Muscle layer of duodenum (tissue), 2 donors: Measurements from ENCODE around the gene ADCY1.

ENCODE experiments used
- H3K27ac ChIP-seq: one replicate; pipeline ENCODE4 v1.7.0; 2013; ENCODE audit warnings: mild to moderate bottlenecking, low read length
- H3K27me3 ChIP-seq: one replicate; pipeline ENCODE4 v1.7.0; 2013; ENCODE audit warnings: low read depth, mild to moderate bottlenecking, control low read depth, low read length
- H3K36me3 ChIP-seq, 2 donors: one replicate each; pipeline ENCODE4 v1.7.0; 2013; ENCODE audit warnings: low read length in 2 of 2, control low read depth in 1 of 2, mild to moderate bottlenecking in 1 of 2; ENCODE audit not compliant: insufficient read depth in 2 of 2, control insufficient read depth in 1 of 2
- H3K4me1 ChIP-seq, 2 donors: one replicate each; pipeline ENCODE4 v1.7.0; 2013; ENCODE audit warnings: low read length in 2 of 2, mild to moderate bottlenecking in 2 of 2, control low read depth in 1 of 2, moderate library complexity in 1 of 2; ENCODE audit not compliant: insufficient read depth in 2 of 2, control insufficient read depth in 1 of 2
- H3K4me3 ChIP-seq, 2 donors: one replicate each; pipeline ENCODE4 v1.7.0; 2013; ENCODE audit warnings: low read length in 2 of 2, low read depth in 1 of 2, mild to moderate bottlenecking in 1 of 2
- H3K9me3 ChIP-seq, 2 donors: one replicate each; pipeline ENCODE4 v1.7.0; 2013; ENCODE audit warnings: low read length in 2 of 2, control low read depth in 1 of 2, mild to moderate bottlenecking in 1 of 2; ENCODE audit not compliant: control insufficient read depth in 1 of 2
- donor health status: healthy.

Gene ADCY1

DNA sequence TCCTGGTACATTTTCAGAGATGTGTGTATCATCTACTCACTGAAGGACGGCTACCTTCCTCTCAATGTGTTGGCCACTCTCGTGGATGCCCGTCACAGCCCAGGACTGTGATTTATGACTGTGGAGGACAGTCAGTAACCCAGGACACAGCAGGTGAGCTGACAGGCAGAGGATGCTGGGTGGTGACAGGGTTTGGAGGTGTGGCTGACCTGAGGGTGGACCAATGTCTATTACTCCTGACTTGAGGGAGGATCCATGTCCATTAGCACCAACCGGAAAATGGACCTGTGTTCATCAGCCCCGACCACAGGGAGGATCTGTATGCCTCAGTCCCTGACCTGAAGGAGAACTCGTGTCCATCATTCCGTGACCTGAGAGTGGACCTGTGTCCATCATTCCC, 96.1 kb downstream of the ADCY1 start:
- Histone ChIP-seq H3K4me1 (no peaks in the 10 kb centered on the region), H3K27me3 (no peaks in the 10 kb centered on the region), H3K27ac (no peak overlapping the region), H3K4me3 (no peak overlapping the region), H3K36me3 (no peaks in the 10 kb centered on the region), H3K9me3 (no peaks in the 10 kb centered on the region)

DNA sequence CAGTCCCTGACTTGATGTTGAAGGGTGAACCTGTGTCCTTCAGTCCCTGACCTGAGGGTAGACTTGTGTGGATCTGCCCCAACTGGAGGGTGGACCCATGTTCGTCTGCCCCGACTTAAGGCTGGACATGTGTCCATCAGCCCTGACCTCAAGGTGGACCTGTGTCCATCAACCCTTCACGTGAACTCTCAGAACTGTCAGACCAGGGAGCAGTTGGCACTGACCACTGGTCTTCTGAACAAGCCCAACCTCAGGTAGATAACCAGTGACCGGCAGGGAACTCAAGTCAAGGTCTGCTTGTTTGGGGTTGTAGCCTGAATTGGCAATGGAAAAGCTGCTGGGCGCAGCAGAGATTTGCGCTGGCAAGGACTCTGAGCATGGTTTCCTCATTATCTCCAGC, 96.5 kb downstream of the ADCY1 start:
- no peaks in the 10 kb centered on the region for H3K4me1 ChIP-seq
- no peaks in the 10 kb centered on the region for H3K36me3 ChIP-seq
- H3K4me3 ChIP-seq = no peak overlapping the region

DNA sequence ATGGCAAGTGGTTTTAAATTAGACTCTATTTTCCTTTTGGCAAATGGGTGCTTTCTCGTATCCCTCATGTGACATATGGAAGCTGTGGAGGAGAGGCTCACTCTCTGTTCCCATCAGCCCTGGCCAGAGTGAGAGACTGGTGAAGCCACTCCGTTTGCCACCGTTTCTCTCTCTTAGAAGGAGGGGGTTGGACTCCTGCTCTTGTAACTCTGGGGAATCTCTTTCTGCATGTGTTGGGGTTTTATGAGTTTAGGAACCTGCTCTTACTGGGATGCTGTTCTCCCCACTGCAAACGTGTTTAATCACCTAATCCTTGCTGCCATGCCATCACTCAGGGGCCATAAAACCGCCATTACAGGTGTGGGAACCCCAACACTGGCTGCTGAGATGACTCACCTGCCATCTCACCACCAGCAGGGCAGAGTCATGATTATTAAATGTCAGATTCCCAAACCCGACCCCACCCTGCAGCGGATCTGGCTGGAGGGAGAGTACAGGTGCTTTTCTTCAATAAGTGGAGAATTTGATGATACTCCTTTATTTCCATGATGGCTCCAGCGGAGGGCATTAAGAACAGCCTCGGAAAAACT, 103.2 kb downstream of the ADCY1 start:
- Histone ChIP-seq H3K36me3 (no peaks in the 10 kb centered on the region), H3K4me1 (no peaks in the 10 kb centered on the region), H3K27ac (no peak overlapping the region), H3K9me3 (no peaks in the 10 kb centered on the region), H3K27me3 (no peaks in the 10 kb centered on the region), H3K4me3 (no peak overlapping the region)

More for the DNA sequence above, 96.5 kb downstream of the ADCY1 start:
- Histone ChIP-seq H3K27ac (no peak overlapping the region), H3K27me3 (no peaks in the 10 kb centered on the region), H3K9me3 (no peaks in the 10 kb centered on the region)

DNA sequence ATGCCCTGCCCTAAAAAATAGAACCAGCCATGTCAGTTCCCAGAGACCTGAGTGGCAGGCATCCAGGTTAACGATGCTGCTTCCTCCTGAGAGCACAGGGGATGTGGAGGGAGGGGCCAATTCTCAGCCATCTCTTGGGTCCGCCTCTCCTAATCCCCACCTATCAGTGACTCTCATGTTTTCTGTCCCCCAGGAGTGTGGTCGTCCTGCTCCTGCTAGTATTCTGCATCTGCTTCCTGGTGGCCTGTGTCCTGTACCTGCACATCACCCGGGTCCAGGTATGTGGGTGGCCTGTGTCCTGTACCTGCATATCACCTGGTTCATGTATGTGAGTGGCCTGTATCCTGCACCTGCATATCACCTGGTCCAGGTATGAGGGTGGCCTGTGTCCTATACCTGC, 105.3 kb downstream of the ADCY1 start:
- H3K4me3 ChIP-seq = no peak overlapping the region
- H3K27ac ChIP-seq = no peak overlapping the region
- no peaks in the 10 kb centered on the region for H3K9me3 ChIP-seq
- no peaks in the 10 kb centered on the region for H3K27me3 ChIP-seq
- H3K36me3 ChIP-seq = no peaks in the 10 kb centered on the region
- no peaks in the 10 kb centered on the region for H3K4me1 ChIP-seq

DNA sequence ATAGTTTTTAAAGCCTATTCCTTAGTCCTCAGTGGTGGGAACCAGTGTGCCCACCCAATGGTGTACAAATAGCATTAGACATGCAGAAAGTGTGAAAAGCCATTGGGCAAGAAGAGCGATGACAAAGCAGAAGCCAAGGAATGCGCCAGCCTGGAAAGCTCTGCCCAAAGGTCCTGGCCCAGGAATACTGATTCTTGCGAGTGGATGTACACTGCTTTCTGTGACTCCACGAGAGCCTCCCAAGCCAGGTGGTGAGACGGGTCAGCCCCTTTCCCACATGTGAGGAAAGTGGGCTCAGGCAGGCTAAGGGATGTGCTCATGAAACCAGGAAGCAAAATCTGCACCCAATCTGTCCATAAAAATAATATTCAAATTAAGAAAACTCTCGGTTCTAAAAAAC, 106.6 kb downstream of the ADCY1 start:
- H3K27me3 ChIP-seq = no peaks in the 10 kb centered on the region
- H3K36me3 ChIP-seq = no peaks in the 10 kb centered on the region
- no peaks in the 10 kb centered on the region for H3K9me3 ChIP-seq
- H3K27ac ChIP-seq = no peak overlapping the region
- no peaks in the 10 kb centered on the region for H3K4me1 ChIP-seq
- no peak overlapping the region for H3K4me3 ChIP-seq

DNA sequence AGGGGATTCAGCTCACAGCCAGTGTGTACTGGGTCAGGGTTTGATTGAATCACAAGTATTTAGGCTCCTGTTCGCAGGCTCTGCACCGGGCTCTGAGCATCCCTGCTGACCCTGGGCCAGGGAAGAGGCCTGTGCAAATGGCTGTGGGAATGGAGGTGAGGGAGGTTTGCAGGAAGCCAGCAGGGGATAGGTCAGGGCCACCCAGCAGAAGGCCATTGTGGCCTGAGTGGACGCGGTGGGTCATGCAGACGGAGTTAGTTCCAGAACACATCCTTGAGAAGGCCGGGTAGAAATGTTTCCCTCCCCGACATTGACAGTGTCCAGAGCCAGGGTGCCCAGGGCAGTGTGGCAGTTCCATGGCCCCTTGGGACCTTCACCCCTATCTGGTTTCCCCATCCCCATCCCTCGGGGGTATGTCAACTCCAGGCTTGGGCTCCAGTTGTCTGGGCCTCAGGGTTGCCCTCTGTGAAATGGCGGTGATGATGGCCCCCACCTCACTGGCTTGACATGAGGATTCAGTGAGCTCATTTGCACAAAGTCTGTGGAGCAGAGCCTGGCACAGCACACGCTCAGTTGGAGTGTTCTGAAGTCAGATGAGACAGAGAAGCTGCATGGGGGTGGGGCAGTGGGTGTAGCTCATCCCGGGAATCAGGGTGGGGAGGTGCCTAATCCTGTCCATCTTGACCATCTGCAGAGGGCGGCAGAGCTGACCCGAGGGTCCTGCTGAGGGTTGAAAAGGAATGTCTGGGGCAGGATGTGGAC, 107.6 kb downstream of the ADCY1 start:
- Histone ChIP-seq H3K4me3 (no peak overlapping the region), H3K36me3 (no peaks in the 10 kb centered on the region), H3K9me3 (no peaks in the 10 kb centered on the region), H3K27me3 (no peaks in the 10 kb centered on the region), H3K27ac (no peak overlapping the region), H3K4me1 (no peaks in the 10 kb centered on the region)

DNA sequence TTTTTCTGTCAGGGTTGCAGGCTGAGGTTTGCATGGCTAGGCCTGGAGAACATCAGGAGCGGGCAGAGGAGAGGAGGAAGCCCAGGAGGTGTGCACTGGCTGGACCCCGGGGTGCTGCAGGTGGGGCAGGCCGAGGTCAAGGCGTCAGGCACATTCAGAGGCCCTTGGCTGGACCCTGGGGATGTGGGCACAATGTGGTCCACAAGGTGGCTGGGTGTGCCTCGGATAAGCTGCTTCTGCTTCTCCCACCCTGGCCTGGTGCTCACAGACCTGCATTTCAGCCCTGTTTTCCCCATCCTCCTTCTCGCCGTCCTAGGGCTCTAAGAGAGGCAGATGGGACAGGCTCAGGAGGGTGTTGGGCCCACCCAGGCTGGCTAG, 108.2 kb downstream of the ADCY1 start:
- Histone ChIP-seq H3K36me3 (no peaks in the 10 kb centered on the region), H3K9me3 (no peaks in the 10 kb centered on the region), H3K27me3 (no peaks in the 10 kb centered on the region), H3K4me1 (no peaks in the 10 kb centered on the region), H3K27ac (no peak overlapping the region), H3K4me3 (no peak overlapping the region)

DNA sequence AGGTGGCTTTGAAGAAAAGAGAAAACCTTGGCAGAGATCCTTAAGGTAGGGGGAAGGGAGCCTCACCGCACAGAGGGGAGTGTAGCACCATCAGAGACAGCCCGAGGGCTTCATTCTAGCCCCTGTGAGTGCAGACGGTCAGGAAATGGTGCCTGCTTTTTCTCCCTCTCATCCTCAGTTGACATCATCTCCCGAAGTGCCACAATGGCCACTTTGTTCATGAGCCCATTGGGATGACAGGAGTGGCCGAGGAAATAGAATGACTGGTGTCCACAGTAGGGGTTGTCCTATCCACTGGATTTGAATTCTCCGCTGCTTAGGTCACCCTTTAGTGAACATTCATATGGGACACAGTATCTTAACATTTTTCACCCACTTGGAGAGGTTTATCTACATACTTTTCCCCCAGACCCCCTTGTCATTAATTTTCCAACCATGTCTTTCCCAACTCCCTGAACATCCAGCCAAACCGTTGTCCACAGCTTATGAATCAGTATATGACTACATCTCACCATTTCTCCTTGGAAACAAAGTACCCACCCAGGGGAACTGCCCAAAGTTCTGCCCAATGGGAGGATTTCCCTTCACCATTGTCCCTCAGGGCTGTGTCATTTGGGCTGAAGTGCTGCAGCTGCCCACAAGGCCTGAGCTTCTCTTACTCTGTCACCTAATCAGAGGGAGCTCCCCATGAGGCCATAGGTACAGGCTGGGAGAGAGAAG, 108.8 kb downstream of the ADCY1 start:
- no peaks in the 10 kb centered on the region for H3K36me3 ChIP-seq
- H3K4me3 ChIP-seq = no peak overlapping the region
- no peaks in the 10 kb centered on the region for H3K9me3 ChIP-seq
- no peak overlapping the region for H3K27ac ChIP-seq
- no peaks in the 10 kb centered on the region for H3K4me1 ChIP-seq
- no peaks in the 10 kb centered on the region for H3K27me3 ChIP-seq

DNA sequence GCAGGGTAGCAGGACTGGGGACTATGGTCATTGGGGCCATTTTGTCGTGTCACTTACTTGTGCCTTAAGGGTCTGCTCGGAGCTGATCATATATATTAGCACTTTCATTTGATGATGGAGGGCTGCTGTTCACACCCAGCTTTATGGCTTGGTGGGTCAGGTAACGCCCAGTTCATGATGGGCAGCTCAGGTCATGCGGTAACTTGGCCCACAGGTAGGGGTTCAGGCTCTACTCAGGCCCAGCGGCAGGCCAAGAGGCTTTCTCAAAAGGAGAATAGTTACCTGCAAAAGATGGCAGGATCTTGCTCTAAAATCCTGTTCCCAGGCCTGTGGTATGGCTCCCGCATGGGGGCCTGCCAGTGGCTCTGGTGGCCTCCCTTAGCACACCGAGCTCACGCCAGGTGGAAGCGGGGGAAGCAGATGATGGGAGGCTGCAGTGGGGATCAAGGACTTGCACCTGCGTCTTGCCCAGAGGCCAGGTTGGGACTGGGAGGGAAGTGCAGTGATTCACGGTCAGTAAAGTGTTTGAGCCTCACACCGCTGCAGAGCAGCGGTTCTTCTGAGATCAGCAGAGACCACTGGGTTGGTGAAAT, 109.5 kb downstream of the ADCY1 start:
- no peaks in the 10 kb centered on the region for H3K9me3 ChIP-seq
- H3K4me1 ChIP-seq = no peaks in the 10 kb centered on the region
- no peaks in the 10 kb centered on the region for H3K36me3 ChIP-seq
- H3K4me3 ChIP-seq = no peak overlapping the region
- no peak overlapping the region for H3K27ac ChIP-seq
- no peaks in the 10 kb centered on the region for H3K27me3 ChIP-seq

DNA sequence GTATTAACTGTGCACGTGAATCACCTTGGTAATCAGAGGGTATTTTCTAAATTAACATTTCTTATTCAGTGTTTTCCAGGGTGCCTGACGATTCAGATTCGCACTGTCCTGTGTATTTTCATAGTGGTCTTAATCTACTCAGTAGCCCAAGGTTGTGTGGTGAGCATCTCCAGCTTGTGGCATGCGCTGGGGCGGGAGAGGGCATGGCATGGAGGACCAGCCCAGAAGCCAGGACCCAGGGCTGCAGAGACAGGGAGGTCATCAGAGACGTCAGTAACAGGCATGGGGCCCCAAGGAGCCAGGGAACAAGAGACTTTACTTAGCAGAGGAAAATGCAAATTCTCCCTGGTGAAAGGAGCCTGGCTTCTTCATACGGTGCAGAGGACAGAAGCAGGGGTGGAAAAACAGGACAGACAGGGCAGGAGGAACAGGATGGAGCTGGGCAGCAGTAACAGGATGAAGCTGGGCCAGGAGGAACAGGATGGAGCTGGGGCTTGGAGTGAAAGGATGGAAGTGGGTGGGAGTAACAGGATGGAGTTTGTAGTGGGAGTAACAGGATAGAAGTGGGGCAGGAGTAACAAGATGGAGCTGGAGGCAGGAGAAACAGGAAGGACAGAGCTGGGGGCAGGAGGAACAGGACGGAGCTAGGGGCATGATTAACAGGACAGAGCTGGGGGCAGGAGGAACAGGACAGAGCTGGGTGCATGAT, 110.9 kb downstream of the ADCY1 start:
- no peaks in the 10 kb centered on the region for H3K27me3 ChIP-seq
- H3K9me3 ChIP-seq = no peaks in the 10 kb centered on the region
- H3K4me3 ChIP-seq = no peak overlapping the region
- no peaks in the 10 kb centered on the region for H3K36me3 ChIP-seq
- no peak overlapping the region for H3K27ac ChIP-seq
- no peaks in the 10 kb centered on the region for H3K4me1 ChIP-seq

DNA sequence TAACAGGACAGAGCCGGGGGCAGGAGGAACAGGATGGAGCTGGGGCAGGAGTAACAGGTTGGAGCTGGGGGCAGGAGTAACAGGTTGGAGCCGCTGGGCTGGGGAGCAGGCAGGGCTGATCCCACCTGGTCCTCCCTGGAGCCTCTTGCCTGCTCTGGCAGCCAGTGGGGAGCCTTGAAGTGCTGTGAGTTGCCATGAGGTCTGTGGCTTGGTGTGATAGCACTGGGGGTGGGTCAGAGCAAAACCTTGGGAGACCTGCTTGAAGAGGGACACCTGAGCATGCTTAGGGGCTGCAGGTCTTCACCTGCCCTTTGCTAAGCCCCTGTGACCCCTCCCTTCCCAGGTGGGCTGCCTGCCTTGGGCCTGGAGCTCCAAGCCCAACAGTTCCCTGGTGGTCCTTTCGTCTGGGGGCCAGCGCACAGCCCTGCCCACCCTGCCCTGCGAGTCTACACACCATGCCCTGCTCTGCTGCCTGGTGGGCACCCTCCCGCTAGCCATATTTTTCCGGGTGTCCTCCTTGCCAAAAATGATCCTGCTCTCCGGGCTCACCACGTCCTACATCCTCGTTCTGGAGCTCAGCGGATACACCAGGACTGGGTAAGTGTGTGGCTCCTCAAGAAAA, 111.6 kb downstream of the ADCY1 start:
- Histone ChIP-seq H3K9me3 (no peaks in the 10 kb centered on the region), H3K4me1 (no peaks in the 10 kb centered on the region), H3K36me3 (no peaks in the 10 kb centered on the region), H3K27me3 (no peaks in the 10 kb centered on the region), H3K27ac (no peak overlapping the region), H3K4me3 (no peak overlapping the region)
